ENCODE results near the gene FILIP1L. TPM values are rescaled to one million over a fixed set of nuclear protein-coding genes. Genes with fewer than 3 reads are reported as not detected.
A peak's percentile ranks its signal among the peaks of the same experiment; 100 is the strongest.

Gene FILIP1L
- total RNA-seq, 3 donors from 2014 or later, result 8.9 to 37.0 (median 17.1) TPM

- H3K36me3 ChIP-seq (ENCODE audit: low read depth), result no peaks in the 10 kb centered on the region
- no peaks in the 10 kb centered on the region for H3K4me1 ChIP-seq (ENCODE audit: low read depth)
- intact Hi-C loops (cut with DNase I, micrococcal nuclease), result no loop called here
- no peak overlapping the region for H3K4me3 ChIP-seq
- DNase-seq, result no peak
- no peaks in the 10 kb centered on the region for H3K9me3 ChIP-seq
- no peak for ATAC-seq
- no peak for TF ChIP-seq CTCF (IDR thresholded peaks at IDR 0.05)
Measured at GRCh38 chr3:99852851-99853250, 261.4 kb downstream of the FILIP1L start.

- intact Hi-C loops (cut with DNase I, micrococcal nuclease), result no loop called here
- H3K9me3 ChIP-seq, result no peaks in the 10 kb centered on the region
Measured at GRCh38 chr3:99851955-99852354, 262.3 kb downstream of the FILIP1L start.

GRCh38 chr3:99850608-99851007 is 263.7 kb downstream of the FILIP1L start:
- intact Hi-C loops (cut with DNase I, micrococcal nuclease), result no loop called here
- H3K9me3 ChIP-seq, result no peaks in the 10 kb centered on the region
- ATAC-seq (no peak), DNase-seq (no peak)
- TF ChIP-seq CTCF (IDR thresholded peaks at IDR 0.05), result no peak
- H3K4me3 ChIP-seq, result no peak overlapping the region
- no peaks in the 10 kb centered on the region for H3K36me3 ChIP-seq (ENCODE audit: low read depth)
- H3K4me1 ChIP-seq (ENCODE audit: low read depth), result no peaks in the 10 kb centered on the region

More at GRCh38 chr3:99851955-99852354, 262.3 kb downstream of the FILIP1L start:
- Histone ChIP-seq H3K36me3 (ENCODE audit: low read depth) (no peaks in the 10 kb centered on the region), H3K4me1 (ENCODE audit: low read depth) (no peaks in the 10 kb centered on the region), H3K4me3 (no peak overlapping the region)
- ATAC-seq (no peak), DNase-seq (no peak)
- no peak for TF ChIP-seq CTCF (IDR thresholded peaks at IDR 0.05)

GRCh38 chr3:99848433-99848832 is 265.9 kb downstream of the FILIP1L start:
- intact Hi-C loops (cut with DNase I, micrococcal nuclease), result loop anchor here in 1 of 2 donors (5.0 kb wide), 1 partner anchor 409 kb away; no protein-coding TSS in a partner anchor
- ATAC-seq (no peak), DNase-seq (no peak)
- no peaks in the 10 kb centered on the region for H3K4me1 ChIP-seq (ENCODE audit: low read depth)
- TF ChIP-seq CTCF (IDR thresholded peaks at IDR 0.05), result no peak
- H3K9me3 ChIP-seq, result no peaks in the 10 kb centered on the region
- H3K4me3 ChIP-seq, result no peak overlapping the region
- H3K36me3 ChIP-seq (ENCODE audit: low read depth), result no peaks in the 10 kb centered on the region

GRCh38 chr3:99846477-99847160 is 267.7 kb downstream of the FILIP1L start:
- ATAC-seq (peak; percentile 36), DNase-seq (no peak)

More at GRCh38 chr3:99846477-99847160, 267.7 kb downstream of the FILIP1L start:
- no peak overlapping the region for H3K4me3 ChIP-seq
- intact Hi-C loops (cut with DNase I, micrococcal nuclease), result loop anchor here in 1 of 2 donors (5.0 kb wide), 1 partner anchor 411 kb away; no protein-coding TSS in a partner anchor
- H3K4me1 ChIP-seq (ENCODE audit: low read depth), result no peaks in the 10 kb centered on the region
- H3K9me3 ChIP-seq, result no peaks in the 10 kb centered on the region
- no peaks in the 10 kb centered on the region for H3K36me3 ChIP-seq (ENCODE audit: low read depth)
- TF ChIP-seq CTCF (IDR thresholded peaks at IDR 0.05), result no peak
